HG03039 (cell line): ENCODE results near the gene EIF4A3.

ENCODE experiments used
- ATAC-seq: cut with Tn5 transposase; IDR thresholded peaks from one replicate; pipeline ENCODE4 v1.9.1; 2021; ENCODE audit warnings: mild to moderate bottlenecking, moderate library complexity; ENCODE audit not compliant: unreplicated experiment

The EIF4A3 gene

DNA sequence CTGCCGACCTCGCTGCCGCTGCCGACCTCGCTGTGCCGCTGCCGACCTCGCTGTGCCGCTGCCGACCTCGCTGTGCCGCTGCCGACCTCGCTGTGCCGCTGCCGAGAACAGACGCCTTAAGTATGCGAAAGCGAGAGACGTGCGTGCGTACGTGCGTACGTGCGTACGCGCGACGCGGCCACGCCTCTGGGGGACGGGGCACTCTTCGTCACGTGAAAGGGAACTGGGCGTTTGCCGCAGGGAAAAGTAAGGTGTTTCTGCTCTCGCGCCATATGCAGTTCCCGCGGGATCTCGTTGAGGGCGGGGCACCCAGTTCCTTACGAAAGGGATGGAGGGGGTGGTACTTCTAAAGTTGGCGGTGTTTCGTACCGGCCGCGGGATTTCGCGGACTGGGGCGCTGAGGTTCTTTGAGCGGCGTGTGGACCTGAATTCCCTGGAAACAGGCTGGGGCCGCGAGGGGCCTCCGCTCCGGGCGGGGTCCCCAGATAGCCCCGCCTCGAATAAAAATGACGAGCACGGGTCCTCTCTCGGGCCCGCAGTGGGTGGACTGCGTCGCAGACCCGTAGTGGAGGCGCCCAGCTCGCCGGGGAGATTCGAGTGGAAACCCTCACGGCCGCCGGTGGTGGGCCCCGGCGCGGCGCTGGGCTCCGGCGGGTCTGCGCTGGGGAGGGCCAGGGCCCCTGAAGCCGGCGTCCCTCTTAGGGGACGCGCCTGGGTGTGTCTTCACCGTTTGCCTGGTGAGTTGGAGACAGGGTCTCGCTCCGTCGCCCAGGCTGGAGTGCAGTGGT is at the start of gene EIF4A3:
Gene EIF4A3 (minus strand): TSS at position 94 of the 788 bp plus-strand sequence. CDS start 167 bp downstream, outside the sequence.
- ATAC-seq = peak; percentile 75

- no peak for ATAC-seq
Observed at GRCh38 chr17:80196652-80197051, 49.7 kb upstream of the EIF4A3 start.

DNA sequence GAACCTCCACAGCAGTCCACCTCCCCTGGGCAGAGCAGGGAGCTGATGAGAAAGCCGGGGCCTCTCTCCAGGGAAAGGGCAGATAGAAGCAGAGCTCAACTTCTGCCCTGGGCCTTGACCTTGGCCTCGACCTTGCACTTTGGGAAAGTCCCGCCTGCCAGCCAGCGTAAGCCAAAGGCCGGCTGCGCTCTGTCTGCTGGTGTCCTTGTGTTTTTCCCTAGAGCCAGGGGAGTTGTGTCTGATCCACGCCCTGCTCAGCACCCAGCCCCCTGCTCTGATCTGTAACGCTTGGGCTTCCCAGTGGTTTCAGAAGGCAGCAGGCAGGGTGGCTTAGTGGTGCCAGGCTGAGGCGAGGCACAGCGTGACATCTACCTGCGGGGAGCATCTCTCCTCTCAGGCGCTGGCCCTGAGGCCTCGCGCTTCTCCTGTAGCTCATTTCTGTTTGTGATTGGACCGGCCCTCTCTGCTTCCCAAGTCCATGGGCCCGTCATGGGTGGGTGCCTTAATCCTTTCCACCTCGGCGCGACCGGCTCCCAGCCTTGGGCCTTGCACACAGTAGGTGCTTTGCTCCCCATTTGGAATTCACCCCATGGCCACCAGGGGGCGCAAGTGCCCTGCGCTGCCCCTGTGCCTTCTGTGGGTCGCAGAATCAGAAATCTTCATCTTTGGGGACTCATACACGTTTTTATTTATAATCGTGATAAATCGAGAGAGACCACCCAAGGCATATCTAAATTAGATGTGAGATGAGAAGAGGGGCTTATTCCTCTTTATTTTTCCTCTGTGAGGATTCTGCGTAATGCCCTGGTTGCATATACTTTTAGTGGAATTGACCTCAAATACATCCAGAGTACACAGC is 49.0 kb upstream of the EIF4A3 start:
- ATAC-seq = no peak

- no peak for ATAC-seq
Observed at GRCh38 chr17:80195141-80195540, 48.2 kb upstream of the EIF4A3 start.

DNA sequence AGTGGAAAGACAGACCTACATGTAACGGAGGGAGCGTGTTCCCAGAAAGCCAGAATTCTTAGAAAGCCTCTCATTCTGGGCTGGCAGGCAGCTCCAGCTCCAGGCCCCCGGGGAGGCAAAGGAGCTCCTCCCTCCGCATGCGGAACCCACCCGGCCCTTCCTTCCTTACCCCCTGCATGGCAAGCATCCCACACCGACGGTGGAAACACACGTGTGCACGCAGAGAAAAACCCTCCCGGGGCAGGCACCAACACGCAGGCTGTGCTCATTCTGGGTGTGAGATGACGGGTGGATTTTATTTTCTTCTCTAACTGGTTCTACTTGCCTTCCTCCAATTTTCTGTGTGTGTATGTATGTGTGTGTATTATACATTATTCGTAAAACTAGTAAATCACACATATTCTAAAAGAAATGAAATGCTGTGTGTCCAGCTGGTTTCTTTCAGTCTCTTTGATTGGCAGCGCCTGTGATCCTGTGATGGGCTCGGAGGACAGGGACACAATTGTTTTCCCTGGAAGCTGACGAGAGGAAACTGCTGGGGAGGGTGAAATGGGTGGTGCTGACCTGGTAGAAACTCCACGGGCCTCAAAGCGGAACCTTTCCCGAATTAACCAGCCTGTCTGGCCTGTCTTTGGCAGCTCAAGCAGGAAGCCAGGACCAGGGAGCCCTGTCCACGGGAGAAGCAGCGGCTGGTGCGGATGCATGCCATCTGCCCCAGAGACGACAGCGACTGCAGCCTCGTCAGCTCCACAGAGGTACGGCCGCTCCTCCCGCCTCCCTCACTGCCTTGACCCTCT is 45.1 kb upstream of the EIF4A3 start:
- ATAC-seq = no peak

GRCh38 chr17:80191192-80191591 is 44.3 kb upstream of the EIF4A3 start:
- no peak for ATAC-seq

DNA sequence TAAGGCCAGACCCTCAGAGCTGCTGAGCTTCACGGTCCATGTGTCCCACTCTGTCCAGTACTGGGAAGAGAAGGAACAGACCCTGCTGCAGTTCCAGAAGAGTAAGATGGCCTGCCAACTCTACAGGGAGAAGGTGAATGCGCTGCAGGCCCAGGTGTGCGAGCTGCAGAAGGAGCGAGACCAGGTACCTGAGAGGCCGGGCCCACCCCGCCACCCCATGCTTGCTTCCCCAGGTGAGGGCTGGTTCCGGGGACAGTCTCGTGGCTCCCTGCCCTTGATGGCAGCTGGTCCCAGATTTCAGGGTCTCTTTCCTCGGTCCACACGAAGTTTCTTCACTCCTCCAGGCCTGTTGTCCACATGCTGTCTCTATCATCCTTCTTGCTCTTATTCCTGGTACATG is 43.8 kb upstream of the EIF4A3 start:
- ATAC-seq = no peak

- ATAC-seq = no peak
Observed at GRCh38 chr17:80189611-80190010, 42.7 kb upstream of the EIF4A3 start.

- ATAC-seq = no peak
Observed at GRCh38 chr17:80187515-80187941, 40.6 kb upstream of the EIF4A3 start.

DNA sequence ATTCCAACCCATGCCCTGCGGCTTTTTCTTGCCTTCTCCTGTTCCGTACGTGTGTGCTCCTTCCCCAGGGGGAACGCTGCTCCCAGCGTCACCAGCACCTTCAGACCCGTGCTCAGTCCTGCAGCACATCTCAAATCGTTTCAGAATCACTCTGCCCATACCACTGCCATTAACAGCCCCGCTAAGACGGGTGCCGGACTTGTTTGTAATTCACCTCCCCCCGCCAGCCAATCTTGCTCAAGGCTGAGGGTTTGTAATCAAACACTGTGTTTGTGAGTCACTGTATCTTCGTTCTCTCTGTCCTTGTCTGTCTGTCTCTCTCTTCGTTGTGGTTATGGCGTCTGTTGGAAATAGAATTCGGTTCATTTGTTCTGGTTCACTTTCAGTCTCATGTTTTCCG is 40.2 kb upstream of the EIF4A3 start:
- ATAC-seq = no peak

- no peak for ATAC-seq
Observed at GRCh38 chr17:80185968-80186367, 39.0 kb upstream of the EIF4A3 start.

DNA sequence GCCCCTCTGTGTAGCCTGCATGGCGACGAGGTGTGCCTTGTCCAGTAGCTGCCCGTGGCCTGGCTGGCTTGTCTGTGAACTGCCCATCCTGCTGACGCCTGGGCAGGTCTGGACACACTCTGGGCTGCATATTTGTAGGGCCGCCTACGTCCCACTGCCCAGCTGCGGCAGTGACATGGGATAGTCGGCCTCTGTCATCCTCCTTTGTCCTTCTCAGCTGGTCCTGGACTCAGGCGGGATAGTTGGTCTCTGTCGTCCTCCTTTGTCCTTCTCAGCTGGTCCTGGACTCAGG is 37.4 kb upstream of the EIF4A3 start:
- ATAC-seq = no peak

DNA sequence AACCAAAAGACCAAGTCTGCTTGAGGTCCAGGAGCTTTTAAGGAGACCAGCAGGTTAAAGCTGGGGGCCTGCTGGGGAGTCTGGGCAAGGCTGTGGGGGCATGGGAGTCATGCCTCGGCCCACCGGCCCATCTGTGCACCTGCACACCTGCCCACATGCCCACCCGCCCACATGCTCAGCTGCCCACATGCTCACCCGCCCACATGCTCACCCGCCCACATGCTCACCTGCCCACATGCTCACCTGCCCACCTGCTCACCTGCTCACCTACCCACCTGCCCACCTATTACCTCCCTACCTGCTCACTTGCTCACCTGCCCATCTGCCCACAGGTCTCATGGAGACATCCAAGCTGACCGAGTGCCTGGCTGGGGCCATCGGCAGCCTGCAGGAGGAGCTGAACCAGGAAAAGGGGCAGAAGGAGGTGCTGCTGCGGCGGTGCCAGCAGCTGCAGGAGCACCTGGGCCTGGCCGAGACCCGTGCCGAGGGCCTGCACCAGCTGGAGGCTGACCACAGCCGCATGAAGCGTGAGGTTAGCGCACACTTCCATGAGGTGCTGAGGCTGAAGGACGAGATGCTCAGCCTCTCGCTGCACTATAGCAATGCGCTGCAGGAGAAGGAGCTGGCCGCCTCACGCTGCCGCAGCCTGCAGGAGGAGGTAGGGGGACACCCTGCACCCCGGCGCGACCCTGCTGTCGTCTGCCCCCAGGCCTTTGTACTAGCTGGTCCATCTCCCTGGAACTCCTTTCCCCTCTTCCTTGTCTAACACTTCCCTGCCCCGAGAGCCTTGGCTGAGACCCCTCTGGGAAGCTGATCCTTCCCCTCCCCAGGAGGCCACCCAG is 36.9 kb upstream of the EIF4A3 start:
- no peak for ATAC-seq

DNA sequence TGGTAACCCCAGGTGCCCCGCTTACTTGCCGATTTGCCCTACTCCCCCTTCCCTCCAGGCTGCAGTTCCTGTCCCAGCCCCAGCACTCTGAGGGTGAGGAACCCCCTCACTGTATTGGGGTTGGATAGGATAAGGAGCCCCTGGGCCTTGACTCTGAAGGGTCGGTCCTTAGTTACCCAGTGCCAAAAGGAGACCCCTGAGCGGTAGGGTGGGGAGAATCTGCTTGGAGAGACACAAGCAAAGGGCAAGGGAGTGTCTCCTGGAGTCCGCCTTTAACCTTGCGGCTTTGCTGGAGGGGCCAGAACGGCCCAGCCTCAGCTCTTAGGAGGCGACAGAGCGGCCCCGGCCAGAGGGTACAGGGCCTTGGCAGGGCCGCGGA is 35.9 kb upstream of the EIF4A3 start:
- ATAC-seq = no peak

- ATAC-seq = no peak
Observed at GRCh38 chr17:80182118-80182844, 35.4 kb upstream of the EIF4A3 start.

DNA sequence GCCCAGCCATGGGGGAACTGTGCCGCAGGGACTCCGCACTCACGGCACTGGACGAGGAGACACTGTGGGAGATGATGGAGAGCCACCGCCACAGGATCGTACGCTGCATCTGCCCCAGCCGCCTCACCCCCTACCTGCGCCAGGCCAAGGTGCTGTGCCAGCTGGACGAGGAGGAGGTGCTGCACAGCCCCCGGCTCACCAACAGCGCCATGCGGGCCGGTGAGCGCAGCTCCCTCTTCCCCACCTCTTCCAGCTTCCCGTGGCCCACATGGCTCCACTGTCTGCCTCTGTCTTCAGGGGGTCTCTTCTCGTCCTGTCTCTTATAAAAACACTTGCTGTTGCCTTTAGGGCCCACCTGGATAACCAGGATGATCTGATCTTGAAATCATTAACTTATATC is 34.5 kb upstream of the EIF4A3 start:
- no peak for ATAC-seq

DNA sequence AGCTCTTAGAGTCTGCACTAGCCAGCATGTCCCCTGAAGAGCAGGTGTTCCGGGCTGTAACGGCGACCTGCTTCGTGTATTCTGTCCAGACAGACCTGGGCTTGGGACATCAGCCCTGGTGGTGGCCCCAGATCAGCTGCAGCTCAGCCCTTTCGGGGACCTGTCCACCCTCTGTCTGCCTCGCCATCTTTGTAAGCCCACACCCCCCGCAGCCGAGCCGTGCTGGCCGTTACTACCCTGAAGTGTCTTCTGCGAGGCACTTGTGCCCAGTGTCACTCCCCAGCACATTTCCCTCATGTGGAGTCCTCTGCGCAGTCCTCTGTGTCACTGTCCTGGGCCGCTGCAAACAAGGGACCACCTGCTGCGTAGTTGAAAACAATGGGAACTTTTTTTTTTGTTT is 33.3 kb upstream of the EIF4A3 start:
- ATAC-seq = no peak

- ATAC-seq = no peak
Observed at GRCh38 chr17:80177986-80178595, 31.2 kb upstream of the EIF4A3 start.

- ATAC-seq = no peak
Observed at GRCh38 chr17:80176757-80177156, 29.8 kb upstream of the EIF4A3 start.

- no peak for ATAC-seq
Observed at GRCh38 chr17:80173916-80174315, 27.0 kb upstream of the EIF4A3 start.
